Activated naive CD4-positive, alpha-beta T cell treated with anti-CD3 and anti-CD28 coated beads, Interleukin-2, amount 50 U/mL, for 72 hours (primary cell): ENCODE measurements around the gene FCF1. TPM values are rescaled to one million over a fixed set of nuclear protein-coding genes. Genes with fewer than 3 reads are reported as not detected.
"Not testable (repeated sequence)": the region's sequence is repeated elsewhere in the genome, so short reads cannot be mapped to it uniquely, and the experiment has no call there.

Experiments used
- ATAC-seq, 2 donors: fragments of 150-1000 bp; cut with Tn5 transposase; 2 replicates each; pipeline ENCODE4 v1.10.0; 2021; ENCODE audit warnings: mild to moderate bottlenecking in 2 of 2, moderate library complexity in 2 of 2
- DNase-seq, 2 donors: peaks; one replicate each; pipeline ENCODE4 v3.0.0; 2021 to 2022; ENCODE audit warnings: low spot score in 2 of 2
- H3K27ac Mint-ChIP-seq, 2 donors: one replicate each; pipeline ENCODE4 v1.8.0; 2022; ENCODE audit warnings: mild to moderate bottlenecking in 2 of 2, mixed read lengths in 2 of 2
- H3K36me3 Mint-ChIP-seq, 2 donors: one replicate each; pipeline ENCODE4 v1.8.0; 2022; ENCODE audit warnings: mixed read lengths in 2 of 2
- H3K9me3 Mint-ChIP-seq, 2 donors: one replicate each; pipeline ENCODE4 v1.8.0; 2022; ENCODE audit warnings: mixed read lengths in 2 of 2
- total RNA-seq, 2 donors: library from RNA; stranded (reverse); gene quantifications; one replicate each; pipeline ENCODE4 v1.2.3, GENCODE V29; 2022

The FCF1 gene
- total RNA-seq, 2 donors from 2014 or later: 74.1 to 94.5 TPM

GRCh38 chr14:74737753-74738325 is 24.9 kb downstream of the FCF1 start:
- H3K27ac Mint-ChIP-seq: no peak overlapping the region
- DNase-seq: no peak
- ATAC-seq: peak; percentile 69 to 97
- H3K36me3 Mint-ChIP-seq: peaks cover 0 to 8% of the 10 kb centered on the region in 2 donors
- no peaks in the 10 kb centered on the region for H3K9me3 Mint-ChIP-seq

GRCh38 chr14:74739293-74740030 is 26.5 kb downstream of the FCF1 start:
- DNase-seq (no peak), ATAC-seq (no peak)
- Mint-ChIP-seq H3K27ac (no peak overlapping the region), H3K9me3 (no peaks in the 10 kb centered on the region), H3K36me3 (peaks cover 0 to 7% of the 10 kb centered on the region in 2 donors)

- DNase-seq: no peak
- ATAC-seq: no peak
- Mint-ChIP-seq H3K27ac (no peak overlapping the region), H3K36me3 (peaks cover 0 to 8% of the 10 kb centered on the region in 2 donors), H3K9me3 (peaks cover 5 to 6% of the 10 kb centered on the region in 2 donors)
Observed at GRCh38 chr14:74747237-74747636, 34.3 kb downstream of the FCF1 start.

- H3K36me3 Mint-ChIP-seq: peaks cover 0 to 22% of the 10 kb centered on the region in 2 donors
- no peak overlapping the region for H3K27ac Mint-ChIP-seq
- peaks cover 9 to 12% of the 10 kb centered on the region in 2 donors for H3K9me3 Mint-ChIP-seq
- DNase-seq: no peak
- ATAC-seq: no peak
Observed at GRCh38 chr14:74754157-74754556, 41.2 kb downstream of the FCF1 start.

- Mint-ChIP-seq H3K9me3 (peaks cover 9 to 12% of the 10 kb centered on the region in 2 donors), H3K27ac (no peak overlapping the region), H3K36me3 (peaks cover 0 to 22% of the 10 kb centered on the region in 2 donors)
- ATAC-seq (peak in 1 of 2 donors; percentile 22), DNase-seq (no peak)
Observed at GRCh38 chr14:74754899-74755298, 42.0 kb downstream of the FCF1 start.

DNA sequence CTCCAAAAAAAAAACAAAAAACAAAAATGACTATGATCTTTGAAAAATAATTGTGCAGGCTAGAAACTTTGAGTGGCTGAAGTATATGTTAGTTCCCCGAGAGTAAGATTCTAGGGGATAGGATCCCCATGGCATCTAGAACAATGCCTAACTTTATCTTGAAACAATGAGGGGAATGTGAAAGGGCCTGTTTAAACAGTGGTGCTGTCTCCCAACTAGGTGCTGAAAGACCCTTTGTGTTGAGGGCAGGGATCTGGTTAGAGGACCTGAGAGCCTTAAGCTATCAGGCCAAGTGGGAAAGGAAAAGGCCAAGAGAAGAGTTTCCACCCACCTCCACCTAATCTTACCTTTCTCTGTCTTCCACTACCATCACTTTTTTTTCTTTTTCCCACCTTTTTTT is 43.4 kb downstream of the FCF1 start:
- no peak for ATAC-seq
- Mint-ChIP-seq H3K27ac (no peak overlapping the region), H3K9me3 (peaks cover 9 to 12% of the 10 kb centered on the region in 2 donors), H3K36me3 (peaks cover 0 to 22% of the 10 kb centered on the region in 2 donors)
- DNase-seq: no peak

DNA sequence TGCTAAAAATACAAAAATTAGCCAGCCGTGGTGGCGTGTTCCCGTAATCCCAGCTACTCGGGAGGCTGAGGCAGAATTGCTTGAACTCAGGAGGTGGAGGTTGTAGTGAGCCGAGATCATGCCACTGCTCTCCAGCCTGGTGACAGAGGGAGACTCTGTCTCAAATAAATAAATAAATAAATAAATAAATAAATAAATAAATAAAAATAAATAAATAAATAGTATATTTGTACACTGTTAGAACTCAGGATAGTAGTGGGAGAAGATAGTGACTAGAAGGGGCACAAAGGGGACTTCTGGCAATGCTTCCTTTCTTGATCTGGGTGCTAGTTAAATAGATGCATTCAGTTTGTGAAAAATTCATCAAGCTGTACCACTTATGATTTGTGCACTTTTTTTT is 45.6 kb downstream of the FCF1 start:
- not testable (repeated sequence) for ATAC-seq, H3K27ac Mint-ChIP-seq, H3K9me3 Mint-ChIP-seq, DNase-seq, H3K36me3 Mint-ChIP-seq

DNA sequence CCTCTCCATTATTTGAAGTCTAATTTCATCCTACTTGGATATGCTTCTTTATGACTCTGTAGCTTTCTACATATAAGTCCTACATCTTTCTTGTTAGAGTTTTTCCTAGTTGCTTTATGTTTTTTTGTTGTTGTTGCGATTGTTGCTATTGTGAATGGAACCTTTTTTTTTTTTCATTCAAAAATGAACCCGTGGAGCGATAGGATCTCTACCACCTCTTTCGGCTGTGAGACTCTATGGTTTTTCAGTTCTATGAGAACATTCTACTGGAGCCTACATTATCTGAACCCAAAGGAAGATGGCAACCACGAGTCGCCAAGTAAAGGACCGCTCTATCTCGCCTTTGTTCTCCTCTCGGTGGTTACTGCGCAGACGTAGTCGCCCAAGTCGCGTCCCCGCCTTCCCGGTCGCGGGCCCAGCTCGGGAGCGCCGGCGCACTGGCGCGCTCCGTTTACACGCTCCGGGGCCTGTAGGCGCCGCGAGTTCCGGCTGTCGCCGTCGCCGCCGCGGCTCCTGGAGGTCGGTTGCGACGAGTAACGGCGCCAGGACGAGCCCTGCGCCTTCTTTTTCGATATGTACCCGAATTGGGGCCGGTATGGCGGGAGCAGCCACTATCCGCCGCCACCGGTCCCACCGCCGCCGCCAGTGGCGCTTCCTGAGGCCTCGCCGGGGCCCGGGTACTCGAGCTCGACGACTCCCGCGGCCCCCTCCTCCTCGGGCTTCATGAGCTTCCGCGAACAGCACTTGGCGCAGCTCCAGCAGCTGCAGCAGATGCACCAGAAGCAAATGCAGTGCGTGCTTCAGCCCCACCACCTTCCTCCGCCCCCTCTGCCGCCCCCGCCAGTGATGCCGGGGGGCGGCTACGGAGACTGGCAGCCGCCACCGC is 50.2 kb downstream of the FCF1 start, which contains the start of gene YLPM1:
Gene YLPM1 (plus strand): TSS at position 400 of the 886 bp plus-strand sequence. CDS start 174 bp downstream, at position 574.
- peak; percentile 93 to 94 for ATAC-seq

GRCh38 chr14:74763803-74764531 is 51.0 kb downstream of the FCF1 start:
- H3K9me3 Mint-ChIP-seq: no peaks in the 10 kb centered on the region
- ATAC-seq (peak in 1 of 2 donors; percentile 50), DNase-seq (peak; percentile 26 to 54)
- peak overlapping the region; percentile 94 to 98 for H3K27ac Mint-ChIP-seq
- peaks cover 13 to 38% of the 10 kb centered on the region in 2 donors for H3K36me3 Mint-ChIP-seq

More for the DNA sequence above, 50.2 kb downstream of the FCF1 start, which contains the start of gene YLPM1:
- H3K9me3 Mint-ChIP-seq: no peaks in the 10 kb centered on the region
- H3K27ac Mint-ChIP-seq: peak within 1 kb of the TSS; percentile 94 to 98
- DNase-seq: peak; percentile 90 to 92
- peaks cover 13 to 32% of the 10 kb centered on the region in 2 donors for H3K36me3 Mint-ChIP-seq

GRCh38 chr14:74765721-74766120 is 52.8 kb downstream of the FCF1 start:
- peaks cover 13 to 38% of the 10 kb centered on the region in 2 donors for H3K36me3 Mint-ChIP-seq
- peak overlapping the region; percentile 8 to 86 for H3K27ac Mint-ChIP-seq
- ATAC-seq (peak; percentile 31 to 38), DNase-seq (peak in 1 of 2 donors; percentile 7)
- no peaks in the 10 kb centered on the region for H3K9me3 Mint-ChIP-seq

DNA sequence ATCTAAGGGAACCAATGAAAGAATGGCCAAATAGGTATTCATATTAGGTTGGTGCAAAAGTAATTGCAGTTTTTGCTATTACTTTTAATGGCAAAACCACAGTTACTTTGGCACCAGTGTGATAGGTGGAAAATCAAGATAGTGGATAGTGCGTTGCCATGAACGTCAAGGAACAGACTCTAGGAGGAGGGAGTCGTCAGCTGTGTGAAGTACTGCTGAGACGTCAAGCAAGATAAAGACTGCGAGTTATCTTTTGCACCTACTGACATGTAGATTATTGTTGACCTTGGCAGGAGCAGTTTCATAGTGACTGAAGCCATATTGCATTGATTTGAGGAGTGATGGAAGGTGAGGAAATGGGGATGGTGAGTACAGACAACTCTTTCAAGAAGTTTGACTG is 58.5 kb downstream of the FCF1 start:
- H3K9me3 Mint-ChIP-seq: no peaks in the 10 kb centered on the region

GRCh38 chr14:74784634-74785033 is 71.7 kb downstream of the FCF1 start:
- Mint-ChIP-seq H3K36me3 (peaks cover 9 to 35% of the 10 kb centered on the region in 2 donors), H3K27ac (peak overlapping the region in 1 of 2 donors; percentile 46)
- ATAC-seq: no peak

More for the DNA sequence above, 58.5 kb downstream of the FCF1 start:
- DNase-seq (no peak), ATAC-seq (no peak)
- Mint-ChIP-seq H3K36me3 (peaks cover 0 to 17% of the 10 kb centered on the region in 2 donors), H3K27ac (no peak overlapping the region)

DNA sequence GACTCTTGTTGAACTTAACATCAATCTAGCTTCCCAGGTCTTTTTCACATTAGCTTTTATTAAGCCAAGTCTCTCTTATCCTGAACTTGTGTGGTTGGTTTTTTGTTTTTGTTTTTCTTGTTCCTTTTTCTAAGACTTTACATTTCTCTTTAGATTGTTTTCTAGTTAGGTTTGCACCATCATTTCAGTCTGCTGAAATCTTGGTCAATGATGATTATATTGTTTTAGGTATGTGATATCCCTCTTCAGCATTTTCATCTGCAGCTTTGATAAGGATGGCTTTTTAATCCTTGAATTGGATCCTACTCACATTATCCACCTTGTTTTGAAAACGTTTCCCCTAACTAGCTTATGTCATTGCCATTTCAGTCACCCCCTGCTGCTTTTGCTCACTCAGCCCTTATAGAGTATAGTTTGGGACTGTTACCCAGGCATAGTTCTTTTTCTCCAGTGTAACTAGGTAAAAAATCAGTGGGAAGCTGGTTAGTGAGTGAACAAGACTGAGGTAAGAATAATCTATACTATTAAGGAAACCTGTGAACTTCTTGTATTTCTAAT is 72.2 kb downstream of the FCF1 start:
- DNase-seq: no peak
- H3K9me3 Mint-ChIP-seq: no peaks in the 10 kb centered on the region
- ATAC-seq: no peak
- peak overlapping the region; percentile 25 to 46 for H3K27ac Mint-ChIP-seq
- peaks cover 9 to 35% of the 10 kb centered on the region in 2 donors for H3K36me3 Mint-ChIP-seq

More at GRCh38 chr14:74784634-74785033, 71.7 kb downstream of the FCF1 start:
- no peak for DNase-seq
- H3K9me3 Mint-ChIP-seq: no peaks in the 10 kb centered on the region

DNA sequence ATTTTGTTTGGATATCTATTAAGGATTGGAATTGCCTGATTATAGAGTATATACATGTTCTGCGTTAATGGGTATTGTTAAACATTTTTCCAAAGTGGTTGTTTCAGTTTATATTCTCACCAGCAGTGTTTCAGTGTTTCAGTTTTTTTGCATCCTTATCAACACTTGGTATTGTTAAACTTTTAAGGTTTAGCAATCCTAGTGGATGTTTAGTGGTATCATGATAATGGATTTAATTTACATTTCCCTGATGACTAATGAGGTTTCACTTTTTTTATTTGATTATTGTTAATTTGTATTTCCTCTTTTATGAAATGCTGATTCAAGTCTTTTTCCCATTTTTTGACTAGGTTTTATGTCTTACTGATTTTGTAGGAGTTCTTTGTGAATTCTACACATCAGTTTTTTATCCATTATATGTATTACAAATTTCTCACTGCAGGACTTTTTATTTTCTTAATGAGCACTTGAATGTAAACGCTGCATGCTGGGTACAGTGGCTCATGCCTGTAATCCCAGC is 73.9 kb downstream of the FCF1 start:
- peak overlapping the region in 1 of 2 donors; percentile 20 for H3K27ac Mint-ChIP-seq

More for the DNA sequence above, 73.9 kb downstream of the FCF1 start:
- ATAC-seq (no peak), DNase-seq (no peak)
- Mint-ChIP-seq H3K9me3 (no peaks in the 10 kb centered on the region), H3K36me3 (peaks cover 4 to 35% of the 10 kb centered on the region in 2 donors)
